Testis (tissue), 3 donors: ENCODE measurements around the gene KLHDC4. TPM values are rescaled to one million over a fixed set of nuclear protein-coding genes. Genes with fewer than 3 reads are reported as not detected.
A peak's percentile ranks its signal among the peaks of the same experiment; 100 is the strongest.

Experiments used
- DNase-seq: peaks from one replicate; pipeline ENCODE4 v3.0.0-alpha.2; 2019
- H3K27ac ChIP-seq, 2 donors: fragments of 200-600 bp; sonication (generic); one replicate each; pipeline ENCODE4 v1.5.1; 2019
- H3K27me3 ChIP-seq: fragments of 200-600 bp; sonication (generic); one replicate; pipeline ENCODE4 v1.5.1; 2019
- H3K36me3 ChIP-seq: fragments of 200-600 bp; sonication (generic); one replicate; pipeline ENCODE4 v1.5.1; 2017; ENCODE audit warnings: low read depth; ENCODE audit errors: missing control alignments
- H3K4me1 ChIP-seq: fragments of 200-600 bp; sonication (generic); one replicate; pipeline ENCODE4 v1.5.1; 2019
- H3K4me3 ChIP-seq, 2 donors: fragments of 200-600 bp; sonication (generic); one replicate each; pipeline ENCODE4 v1.5.1; 2017 to 2019
- H3K9me3 ChIP-seq: fragments of 200-600 bp; sonication (generic); one replicate; pipeline ENCODE4 v1.5.1; 2017
- CTCF ChIP-seq, 3 experiments: fragments of 450-650 bp in 2 of 3; fragments of 200-600 bp in 1 of 3; sonication (generic) in 1 of 3; IDR thresholded peaks; one replicate each; pipeline ENCODE4 v1.5.1; 2016 to 2019; ENCODE audit warnings: antibody characterized with exemption in 3 of 3, mild to moderate bottlenecking in 2 of 3, moderate library complexity in 1 of 3
- POLR2A ChIP-seq: fragments of 450-650 bp; IDR thresholded peaks from one replicate; pipeline ENCODE4 v1.6.1; 2017; ENCODE audit warnings: antibody characterized with exemption, mild to moderate bottlenecking, moderate library complexity
- WGBS, 2 donors: methylation state at CpG; one replicate each; pipeline ENCODE4 v1.1.5; 2018; 5-methylcytosine and 5-hydroxymethylcytosine counted together
- intact Hi-C: fragments of 100-400 bp; cut with DNase I; formaldehyde crosslinking; loops from one replicate; pipeline ENCODE4 v1.15.1; 2023; ENCODE audit warnings: low total_unique reads
- polyA plus RNA-seq: library from polyadenylated mRNA; stranded (reverse); fragments of 350-450 nt; fragmentation: Illumina TruSeq; extraction: RNeasy Lipid Tissue Mini Kit (QIAGEN cat#74804); gene quantifications from one replicate; pipeline ENCODE4 v1.2.3, GENCODE V29; 2014; ENCODE audit warnings: low read depth, low replicate concordance; ENCODE audit not compliant: insufficient read depth
- total RNA-seq, 2 donors: library from RNA; depleted of rRNA; stranded (reverse); fragments of >200 nt; gene quantifications; one replicate each; pipeline ENCODE4 v1.2.3, GENCODE V29; 2016

Gene KLHDC4
- total and polyA plus RNA-seq, 3 donors from 2014 or later, result 60.6 to 130 (median 79.2) TPM

- H3K27me3 ChIP-seq, result no peaks in the 10 kb centered on the region
- TF ChIP-seq POLR2A (no peak), CTCF (IDR thresholded peaks at IDR 0.05) (no peak)
Measured at GRCh38 chr16:87701078-87701460, 64.7 kb downstream of the KLHDC4 start.

DNA sequence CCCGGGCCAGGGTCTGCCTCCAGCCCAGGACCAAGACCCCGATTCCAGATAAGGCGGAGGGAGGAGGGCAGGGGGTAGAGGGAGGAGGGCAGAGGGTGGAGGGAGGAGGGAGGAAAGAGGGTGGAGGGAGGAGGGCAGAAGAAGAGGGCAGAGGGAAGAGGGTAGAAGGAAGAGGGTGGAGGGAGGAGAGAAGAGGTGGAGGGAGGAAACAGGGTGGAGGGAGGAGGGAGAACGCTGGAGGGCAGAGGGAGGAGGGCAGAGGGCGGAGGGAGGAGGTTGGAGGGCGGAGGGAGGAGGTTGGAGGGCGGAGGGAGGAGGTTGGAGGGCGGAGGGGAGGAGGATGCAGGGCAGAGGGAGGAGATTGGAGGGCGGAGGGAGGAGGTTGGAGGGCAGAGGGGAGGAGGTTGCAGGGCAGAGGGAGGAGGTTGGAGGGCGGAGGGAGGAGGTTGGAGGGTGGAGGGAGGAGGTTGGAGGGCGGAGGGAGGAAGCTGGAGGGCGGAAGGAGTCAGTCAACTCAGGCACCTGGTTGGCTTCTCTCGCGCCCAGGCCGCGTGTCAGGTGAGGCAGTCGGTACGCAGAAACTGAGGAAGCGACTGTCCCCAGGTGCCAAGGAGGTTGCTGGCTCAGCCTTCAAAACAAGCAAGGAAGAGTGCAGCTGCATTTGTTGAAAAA lies 65.2 kb downstream of the KLHDC4 start:
- peaks cover 25% of the 10 kb centered on the region for H3K4me1 ChIP-seq
- no peaks in the 10 kb centered on the region for H3K27me3 ChIP-seq
- TF ChIP-seq CTCF (IDR thresholded peaks at IDR 0.05), result no peak
- no peak for TF ChIP-seq POLR2A
- H3K36me3 ChIP-seq, result no peaks in the 10 kb centered on the region
- DNase-seq, result no peak
- no peaks in the 10 kb centered on the region for H3K9me3 ChIP-seq
- H3K27ac ChIP-seq, result no peak overlapping the region
- WGBS, 2 donors, result 86 to 92% methylated on average over 19 of the region's 19 CpGs
- intact Hi-C loops, result no loop called here
- no peak overlapping the region for H3K4me3 ChIP-seq

More at GRCh38 chr16:87701078-87701460, 64.7 kb downstream of the KLHDC4 start:
- H3K4me1 ChIP-seq, result peaks cover 25% of the 10 kb centered on the region
- H3K27ac ChIP-seq, result no peak overlapping the region
- no peak overlapping the region for H3K4me3 ChIP-seq
- no peak for DNase-seq
- intact Hi-C loops, result no loop called here
- WGBS, 2 donors, result 95 to 99% methylated on average over 10 to 11 of the region's 11 CpGs
- no peaks in the 10 kb centered on the region for H3K9me3 ChIP-seq
- no peaks in the 10 kb centered on the region for H3K36me3 ChIP-seq

- no peak for TF ChIP-seq CTCF (IDR thresholded peaks at IDR 0.05)
- no peak for TF ChIP-seq POLR2A
- H3K27ac ChIP-seq, result peak overlapping the region; percentile 2 to 4
- no peaks in the 10 kb centered on the region for H3K27me3 ChIP-seq
- no peak overlapping the region for H3K4me3 ChIP-seq
- no peaks in the 10 kb centered on the region for H3K36me3 ChIP-seq
- H3K4me1 ChIP-seq, result peaks cover 28% of the 10 kb centered on the region
- WGBS, 2 donors, result 61 to 69% methylated on average over 5 to 20 of the region's 20 CpGs
- no peak for DNase-seq
- intact Hi-C loops, result no loop called here
- no peaks in the 10 kb centered on the region for H3K9me3 ChIP-seq
Measured at GRCh38 chr16:87698676-87699199, 67.0 kb downstream of the KLHDC4 start.

- H3K4me3 ChIP-seq, result no peak overlapping the region
- 65 to 78% methylated on average over 7 of the region's 7 CpGs for WGBS, 2 donors
- no peak for TF ChIP-seq POLR2A
- no peak for TF ChIP-seq CTCF (IDR thresholded peaks at IDR 0.05)
- H3K27ac ChIP-seq, result peak overlapping the region; percentile 2 to 4
- no peaks in the 10 kb centered on the region for H3K9me3 ChIP-seq
- no peak for DNase-seq
- no peaks in the 10 kb centered on the region for H3K36me3 ChIP-seq
- peaks cover 28% of the 10 kb centered on the region for H3K4me1 ChIP-seq
- no peaks in the 10 kb centered on the region for H3K27me3 ChIP-seq
- intact Hi-C loops, result no loop called here
Measured at GRCh38 chr16:87698241-87698640, 67.5 kb downstream of the KLHDC4 start.

- TF ChIP-seq POLR2A (no peak), CTCF (IDR thresholded peaks at IDR 0.05) (no peak)
- no peak for DNase-seq
- H3K4me3 ChIP-seq, result no peak overlapping the region
- intact Hi-C loops, result no loop called here
- peak overlapping the region in 1 of 2 donors; percentile 2 for H3K27ac ChIP-seq
- WGBS, 2 donors, result 64% methylated on average over 14 of the region's 14 CpGs
- H3K9me3 ChIP-seq, result no peaks in the 10 kb centered on the region
- H3K4me1 ChIP-seq, result peaks cover 28% of the 10 kb centered on the region
- no peaks in the 10 kb centered on the region for H3K36me3 ChIP-seq
- H3K27me3 ChIP-seq, result no peaks in the 10 kb centered on the region
Measured at GRCh38 chr16:87697792-87698191, 68.0 kb downstream of the KLHDC4 start.
